ENCODE data around the gene SLC6A11. TPM values are rescaled to one million over a fixed set of nuclear protein-coding genes. Genes with fewer than 3 reads are reported as not detected.

SLC6A11 gene
- total and polyA plus RNA-seq, 2 experiments from 2014 or later, result 0.18 TPM; not detected in 1

GRCh38 chr3:10839167-10839566 is 23.1 kb downstream of the SLC6A11 start:
- no peaks in the 10 kb centered on the region for H3K36me3 ChIP-seq
- no peak for DNase-seq (ENCODE audit: low read depth in 1 of 2, low spot score in 1 of 2)
- TF ChIP-seq CTCF (IDR thresholded peaks at IDR 0.05; ENCODE audit: low read depth, low read length), result no peak
- no peak overlapping the region for H3K27ac ChIP-seq
- peaks cover 17% of the 10 kb centered on the region for H3K27me3 ChIP-seq
- H3K4me1 ChIP-seq (ENCODE audit: low read depth), result no peaks in the 10 kb centered on the region
- no peaks in the 10 kb centered on the region for H3K9me3 ChIP-seq (ENCODE audit: low read depth)
- no peak overlapping the region for H3K4me3 ChIP-seq

- no peaks in the 10 kb centered on the region for H3K36me3 ChIP-seq
- H3K27me3 ChIP-seq, result peaks cover 27% of the 10 kb centered on the region
- DNase-seq (ENCODE audit: low read depth in 1 of 2, low spot score in 1 of 2), result no peak
- H3K9me3 ChIP-seq (ENCODE audit: low read depth), result no peaks in the 10 kb centered on the region
- H3K27ac ChIP-seq, result no peak overlapping the region
- TF ChIP-seq CTCF (IDR thresholded peaks at IDR 0.05; ENCODE audit: low read depth, low read length), result no peak
- no peaks in the 10 kb centered on the region for H3K4me1 ChIP-seq (ENCODE audit: low read depth)
- H3K4me3 ChIP-seq, result no peak overlapping the region
Observed at GRCh38 chr3:10841100-10841499, 25.1 kb downstream of the SLC6A11 start.

- no peaks in the 10 kb centered on the region for H3K9me3 ChIP-seq (ENCODE audit: low read depth)
- H3K27ac ChIP-seq, result no peak overlapping the region
- H3K4me1 ChIP-seq (ENCODE audit: low read depth), result no peaks in the 10 kb centered on the region
- no peak for TF ChIP-seq CTCF (IDR thresholded peaks at IDR 0.05; ENCODE audit: low read depth, low read length)
- no peak overlapping the region for H3K4me3 ChIP-seq
- H3K27me3 ChIP-seq, result peaks cover 42% of the 10 kb centered on the region
- no peaks in the 10 kb centered on the region for H3K36me3 ChIP-seq
- no peak for DNase-seq (ENCODE audit: low read depth in 1 of 2, low spot score in 1 of 2)
Observed at GRCh38 chr3:10843378-10843777, 27.4 kb downstream of the SLC6A11 start.

- H3K27ac ChIP-seq, result no peak overlapping the region
- no peak overlapping the region for H3K4me3 ChIP-seq
- peaks cover 44% of the 10 kb centered on the region for H3K27me3 ChIP-seq
Observed at GRCh38 chr3:10845001-10845761, 29.2 kb downstream of the SLC6A11 start.

GRCh38 chr3:10845839-10846656 is 30.0 kb downstream of the SLC6A11 start:
- no peaks in the 10 kb centered on the region for H3K9me3 ChIP-seq (ENCODE audit: low read depth)
- no peaks in the 10 kb centered on the region for H3K4me1 ChIP-seq (ENCODE audit: low read depth)
- H3K27ac ChIP-seq, result no peak overlapping the region
- no peaks in the 10 kb centered on the region for H3K36me3 ChIP-seq
- H3K27me3 ChIP-seq, result peaks cover 42% of the 10 kb centered on the region
- DNase-seq (ENCODE audit: low read depth in 1 of 2, low spot score in 1 of 2), result no peak
- no peak for TF ChIP-seq CTCF (IDR thresholded peaks at IDR 0.05; ENCODE audit: low read depth, low read length)
- H3K4me3 ChIP-seq, result no peak overlapping the region

More at GRCh38 chr3:10845001-10845761, 29.2 kb downstream of the SLC6A11 start:
- Histone ChIP-seq H3K36me3 (no peaks in the 10 kb centered on the region), H3K4me1 (ENCODE audit: low read depth) (no peaks in the 10 kb centered on the region), H3K9me3 (ENCODE audit: low read depth) (no peaks in the 10 kb centered on the region)
- TF ChIP-seq CTCF (IDR thresholded peaks at IDR 0.05; ENCODE audit: low read depth, low read length), result no peak
- DNase-seq (ENCODE audit: low read depth in 1 of 2, low spot score in 1 of 2), result no peak

All from cardiac muscle cell (in vitro differentiated cells and primary cell).